Urinary bladder (tissue), 4 donors: ENCODE measurements around the gene CLDND2. TPM values are rescaled to one million over a fixed set of nuclear protein-coding genes. Genes with fewer than 3 reads are reported as not detected.
"Not testable (repeated sequence)": the region's sequence is repeated elsewhere in the genome, so short reads cannot be mapped to it uniquely, and the experiment has no call there.

Experiments
- DNase-seq: peaks from one replicate; pipeline ENCODE4 v3.0.0-alpha.2; 2015; ENCODE audit errors: extremely low spot score
- H3K27ac ChIP-seq: one replicate; pipeline ENCODE4 v1.5.1; 2013; ENCODE audit warnings: low read depth, mild to moderate bottlenecking, moderate library complexity
- H3K36me3 ChIP-seq: one replicate; pipeline ENCODE4 v1.6.1; 2013; ENCODE audit warnings: mild to moderate bottlenecking, moderate library complexity; ENCODE audit not compliant: insufficient read depth
- H3K4me1 ChIP-seq: one replicate; pipeline ENCODE4 v1.6.1; 2013; ENCODE audit warnings: mild to moderate bottlenecking, moderate library complexity; ENCODE audit not compliant: insufficient read depth
- H3K4me3 ChIP-seq: one replicate; pipeline ENCODE4 v1.5.1; 2013; ENCODE audit warnings: low read depth, low read length
- WGBS: extraction: QIAGEN DNeasy Blood & Tissue Kit; methylation state at CpG from one replicate; pipeline ENCODE4 v1.1.7; 2013; 5-methylcytosine and 5-hydroxymethylcytosine counted together
- polyA plus RNA-seq: library from polyadenylated mRNA; stranded (reverse); fragments of 200-250 nt; gene quantifications from one replicate; pipeline ENCODE4 v1.2.3, GENCODE V29; 2013
- total RNA-seq: library from RNA; depleted of rRNA; stranded (reverse); fragments of >200 nt; gene quantifications from one replicate; pipeline ENCODE4 v1.2.3, GENCODE V29; 2014
- donor health status: healthy with polysubstance abuse.
- donor health status: healthy.

Gene CLDND2, protein sequence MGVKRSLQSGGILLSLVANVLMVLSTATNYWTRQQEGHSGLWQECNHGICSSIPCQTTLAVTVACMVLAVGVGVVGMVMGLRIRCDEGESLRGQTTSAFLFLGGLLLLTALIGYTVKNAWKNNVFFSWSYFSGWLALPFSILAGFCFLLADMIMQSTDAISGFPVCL
- not detected for total RNA-seq
- polyA plus RNA-seq: 0.85 TPM

DNA sequence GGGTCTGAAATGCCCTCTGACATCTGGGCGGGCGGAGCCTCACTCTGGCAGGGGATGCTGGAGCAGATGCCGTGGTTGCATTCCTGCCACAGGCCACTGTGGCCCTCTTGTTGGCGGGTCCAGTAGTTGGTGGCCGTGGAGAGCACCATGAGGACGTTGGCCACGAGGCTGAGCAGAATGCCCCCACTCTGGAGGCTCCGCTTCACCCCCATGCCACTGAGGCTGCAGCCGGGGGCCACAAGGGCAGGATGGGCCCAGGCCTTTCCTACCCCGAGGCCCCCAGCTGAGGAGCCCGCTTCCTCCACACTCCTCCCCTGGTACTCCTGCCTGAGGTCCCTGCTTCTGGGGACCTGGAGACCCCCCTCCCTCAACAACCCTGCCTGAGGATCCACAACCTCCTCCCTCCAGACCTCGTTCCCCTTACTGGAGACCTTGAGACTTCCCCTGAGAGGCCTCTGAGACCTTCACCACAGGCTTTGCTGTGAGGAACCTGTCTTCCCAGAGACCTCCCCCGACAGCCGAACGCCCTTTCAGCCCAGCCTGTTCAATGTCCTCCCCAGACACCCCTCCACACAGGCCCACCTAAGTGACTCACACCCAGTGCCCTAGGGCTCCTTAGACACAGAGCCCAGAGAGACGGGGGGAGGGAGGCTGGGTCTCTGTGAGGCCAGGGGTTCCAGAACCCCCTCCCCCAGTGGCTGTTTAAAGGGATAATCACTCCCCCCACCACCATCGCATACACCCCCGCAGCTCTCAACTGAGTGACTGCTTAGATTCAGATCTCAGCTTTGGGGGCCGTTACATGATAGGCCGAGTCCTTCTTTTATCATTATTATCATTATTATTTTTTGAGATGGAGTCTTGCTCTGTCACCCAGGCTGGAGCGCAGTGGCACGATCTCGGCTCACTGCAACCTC is at the start of gene CLDND2:
Gene CLDND2 (minus strand): TSS at position 638 of the 917 bp plus-strand sequence. CDS start 426 bp downstream, at position 212.
- Histone ChIP-seq H3K36me3 (no peaks in the 10 kb centered on the region), H3K27ac (peak within 1 kb of the TSS; percentile 19), H3K4me1 (peaks cover 2% of the 10 kb centered on the region), H3K4me3 (peak within 1 kb of the TSS; percentile 45)
- no peak for DNase-seq
- WGBS: 57% methylated on average over 23 of the region's 23 CpGs

DNA sequence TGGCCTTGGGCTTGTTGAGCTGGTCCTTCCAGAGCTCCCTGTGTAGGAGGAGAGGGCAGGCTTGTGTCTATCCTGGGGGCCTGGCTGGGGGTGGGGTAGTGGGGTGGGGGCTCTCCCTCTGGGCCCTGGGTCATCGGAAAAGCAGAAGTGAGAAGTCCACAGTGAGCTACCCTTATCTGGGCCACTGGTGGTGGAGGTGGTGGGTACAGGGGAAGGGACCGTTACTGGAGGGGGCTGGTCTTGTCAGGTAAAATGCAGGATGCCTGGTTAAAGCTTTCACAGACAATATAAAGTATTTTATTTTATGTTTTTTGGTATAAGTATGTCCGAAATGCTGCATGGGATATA is 49.0 kb upstream of the CLDND2 start:
- DNase-seq: no peak
- no peaks in the 10 kb centered on the region for H3K36me3 ChIP-seq
- no peaks in the 10 kb centered on the region for H3K4me1 ChIP-seq
- H3K27ac ChIP-seq: no peak overlapping the region
- 67% methylated on average over 3 of the region's 3 CpGs for WGBS
- no peak overlapping the region for H3K4me3 ChIP-seq

DNA sequence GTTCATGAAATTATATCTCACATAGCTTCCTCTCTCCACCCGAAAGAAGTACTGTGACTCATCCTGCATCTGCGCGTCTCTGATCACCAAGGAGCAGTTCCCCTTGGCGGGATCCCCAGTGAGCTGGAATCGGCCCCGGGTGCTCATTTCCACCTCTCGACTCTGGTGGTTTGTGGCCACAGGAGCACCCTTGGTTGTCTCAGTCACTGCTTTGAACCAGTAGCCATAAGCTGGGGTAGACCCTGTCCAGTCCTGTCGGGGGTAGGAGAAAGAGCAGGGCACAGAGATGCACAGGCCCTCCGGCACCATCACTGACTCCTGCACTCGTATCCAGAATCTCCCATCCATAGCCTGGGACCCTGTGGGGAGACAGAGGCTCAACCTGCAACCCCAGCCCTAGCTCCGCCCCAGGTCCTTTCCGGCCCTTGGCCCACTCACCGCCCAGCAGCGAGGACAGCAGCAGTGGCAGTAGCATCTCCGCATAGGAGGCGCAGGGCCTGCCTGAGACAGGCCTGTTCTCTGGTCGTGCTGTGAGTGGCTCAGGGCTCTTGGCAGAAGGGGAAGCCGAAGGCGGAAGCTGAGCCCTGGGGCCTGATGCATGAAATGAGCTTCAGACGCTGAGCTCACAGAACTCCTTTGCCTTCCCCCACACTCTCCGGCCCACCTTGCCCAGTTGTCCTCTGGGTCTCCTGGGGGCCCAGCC is 48.5 kb upstream of the CLDND2 start, which contains the start of gene SIGLEC10:
Gene SIGLEC10 (minus strand): TSS at position 536 of the 703 bp plus-strand sequence. CDS start 61 bp downstream, at position 475.
- no peak for DNase-seq
- Histone ChIP-seq H3K36me3 (no peaks in the 10 kb centered on the region), H3K4me1 (no peaks in the 10 kb centered on the region), H3K4me3 (no peak within 1 kb of the TSS), H3K27ac (no peak within 1 kb of the TSS)
- WGBS: 54% methylated on average over 21 of the region's 21 CpGs

DNA sequence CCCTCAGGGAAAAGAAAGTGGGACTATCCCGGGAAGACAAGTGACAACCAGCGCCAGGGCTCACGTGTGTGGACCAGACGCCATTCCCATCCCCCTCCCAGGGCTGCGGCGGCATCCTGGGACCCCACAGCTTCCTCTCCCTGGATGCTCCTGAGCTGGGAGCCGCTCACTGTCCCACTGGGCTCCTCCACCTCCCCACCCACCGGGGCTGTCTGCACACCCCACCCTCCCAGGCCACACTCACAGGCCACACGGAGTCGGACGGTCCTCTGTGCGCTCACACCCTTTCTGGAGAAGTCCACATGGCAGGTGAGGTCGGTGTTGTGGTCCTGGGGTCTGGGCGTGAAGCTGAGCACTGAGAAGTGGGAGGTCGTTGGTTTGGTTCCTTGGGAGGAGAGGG is 47.6 kb upstream of the CLDND2 start:
- DNase-seq, H3K36me3 ChIP-seq, H3K4me1 ChIP-seq, H3K27ac ChIP-seq, H3K4me3 ChIP-seq: not testable (repeated sequence)
- WGBS: 68% methylated on average over 15 of the region's 15 CpGs

DNA sequence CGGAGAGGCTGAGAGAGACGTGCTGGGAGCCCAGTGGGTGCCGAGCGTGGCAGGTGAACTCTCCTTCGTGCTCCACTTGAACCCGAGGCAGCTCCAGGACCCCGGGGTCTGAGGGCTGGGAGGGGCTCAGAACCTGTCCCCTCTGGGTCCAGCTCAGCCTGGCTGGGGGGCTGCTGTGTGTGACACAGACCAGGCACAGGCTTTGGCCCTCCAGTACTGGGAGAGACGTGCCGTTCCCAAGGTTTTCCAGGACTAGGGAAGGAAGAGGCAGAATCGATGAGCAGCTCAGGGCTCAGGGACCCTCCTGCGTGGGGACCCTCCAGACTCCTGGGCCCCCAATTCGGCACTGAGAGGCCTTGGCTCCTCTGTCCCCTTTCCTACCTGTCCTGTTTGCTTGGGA is 46.4 kb upstream of the CLDND2 start:
- 85% methylated on average over 12 of the region's 12 CpGs for WGBS

DNA sequence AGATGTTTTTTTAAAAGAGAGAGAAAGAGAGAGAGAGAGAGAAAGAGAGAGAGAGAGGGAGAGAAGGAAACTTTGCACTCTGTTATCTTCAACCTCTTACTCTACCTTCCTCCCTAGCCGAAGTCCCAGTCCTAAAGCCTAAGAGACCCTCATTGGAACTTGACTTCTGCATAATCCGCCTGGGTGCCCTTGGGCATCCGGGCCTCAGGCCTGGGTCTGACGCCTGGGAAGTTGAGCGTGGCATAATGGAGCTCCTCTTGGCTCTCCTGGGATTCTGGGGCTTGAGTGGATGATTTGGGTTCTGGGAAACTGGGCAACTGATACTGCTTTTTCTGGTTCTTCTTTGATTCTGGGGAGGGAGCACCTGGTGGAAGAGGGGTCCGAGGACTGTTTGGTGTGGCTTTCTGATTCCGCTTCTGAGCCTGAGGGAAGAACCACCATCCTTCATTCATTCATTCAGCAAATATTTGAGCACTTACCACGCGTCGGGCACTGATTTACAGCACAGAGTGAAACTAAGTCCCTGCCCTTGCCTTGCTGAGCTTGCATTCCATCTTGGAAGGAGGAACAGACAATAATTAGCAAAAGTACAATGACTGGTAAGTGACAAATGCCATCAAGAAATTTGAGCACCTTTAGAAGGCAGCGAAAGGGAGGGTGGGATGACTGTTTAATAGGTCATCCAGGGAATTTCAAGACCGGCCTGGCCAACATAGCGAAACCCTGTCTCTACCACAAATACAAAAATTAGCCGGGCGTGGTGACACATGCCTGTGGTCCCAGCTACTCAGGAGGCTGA is 42.3 kb upstream of the CLDND2 start:
- H3K4me3 ChIP-seq: no peak overlapping the region
- H3K4me1 ChIP-seq: no peaks in the 10 kb centered on the region
- WGBS: 90% methylated on average over 15 of the region's 15 CpGs
- H3K36me3 ChIP-seq: no peaks in the 10 kb centered on the region
- H3K27ac ChIP-seq: no peak overlapping the region
- DNase-seq: no peak

More for the DNA sequence above, 46.4 kb upstream of the CLDND2 start:
- H3K4me3 ChIP-seq: no peak overlapping the region
- H3K27ac ChIP-seq: no peak overlapping the region
- H3K4me1 ChIP-seq: no peaks in the 10 kb centered on the region
- H3K36me3 ChIP-seq: no peaks in the 10 kb centered on the region
- no peak for DNase-seq

DNA sequence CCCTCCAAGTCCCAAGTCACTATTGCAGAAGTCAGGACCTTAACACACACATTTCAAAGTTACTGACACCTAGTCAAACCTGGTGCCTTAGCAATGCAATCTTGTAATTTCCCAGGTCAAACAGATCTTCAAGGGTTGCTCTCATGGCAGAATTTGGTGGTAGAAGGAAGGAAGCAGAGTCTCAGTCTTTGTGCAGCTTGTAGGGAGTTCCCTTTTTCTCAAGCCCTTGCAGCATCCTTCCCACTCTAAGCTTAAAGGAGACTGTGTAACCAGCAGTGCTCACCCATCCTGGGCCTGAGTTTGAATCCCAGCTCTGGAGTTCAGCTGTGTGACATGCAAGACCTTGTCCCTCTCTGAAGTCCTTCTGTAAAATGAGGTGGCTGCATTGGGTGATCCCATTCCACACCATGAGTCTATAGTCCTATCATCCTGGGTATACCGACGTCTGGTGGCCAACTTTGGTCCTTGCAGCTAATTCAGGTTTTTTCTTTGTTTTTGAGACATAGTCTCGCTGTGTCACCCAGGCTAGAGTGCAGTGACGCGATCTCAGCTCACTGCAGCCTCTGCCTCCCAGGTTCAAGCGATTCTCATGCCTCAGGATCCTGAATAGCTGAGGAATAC is 38.8 kb upstream of the CLDND2 start:
- 51% methylated on average over 6 of the region's 6 CpGs for WGBS
- no peak overlapping the region for H3K27ac ChIP-seq
- H3K36me3 ChIP-seq: no peaks in the 10 kb centered on the region
- DNase-seq: no peak
- H3K4me3 ChIP-seq: no peak overlapping the region
- no peaks in the 10 kb centered on the region for H3K4me1 ChIP-seq

DNA sequence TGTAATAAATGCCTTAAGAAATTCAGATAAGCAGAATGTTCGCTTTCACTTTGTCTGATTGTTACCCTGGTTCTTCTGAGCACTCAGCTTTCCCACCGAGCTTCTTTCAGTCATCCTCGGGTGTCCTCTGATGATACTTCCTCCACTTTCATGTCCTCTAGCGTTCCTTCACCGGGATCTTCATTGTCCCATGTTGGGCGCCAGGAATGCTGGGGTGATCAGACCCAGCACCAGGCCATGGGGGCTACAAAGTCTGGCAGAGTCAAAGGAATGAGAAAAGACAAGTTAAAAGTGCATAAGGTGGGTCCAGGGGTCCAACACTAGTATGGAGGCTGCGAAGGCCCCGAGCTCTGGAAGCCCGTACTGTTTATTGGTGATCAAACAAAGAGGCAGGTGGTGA is 33.3 kb upstream of the CLDND2 start:
- no peaks in the 10 kb centered on the region for H3K36me3 ChIP-seq

DNA sequence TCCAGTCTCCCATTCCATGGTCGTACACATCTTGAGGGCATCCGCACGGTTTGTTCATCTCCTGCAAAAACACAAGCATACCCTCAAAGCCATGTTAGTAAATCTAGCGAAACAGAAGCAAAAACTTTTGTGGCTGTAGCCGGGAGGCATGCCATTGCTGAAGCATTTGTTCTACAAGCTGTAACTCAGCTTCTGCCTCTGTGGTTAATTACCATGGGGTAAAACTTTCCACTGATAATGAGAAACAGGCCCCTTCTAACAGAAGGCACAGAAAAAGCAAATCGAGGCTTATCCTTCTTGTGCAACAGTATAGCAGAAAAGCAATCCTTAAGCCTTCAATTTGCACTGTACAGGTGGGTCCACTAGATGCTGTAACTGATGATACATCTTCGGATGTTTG is 31.1 kb upstream of the CLDND2 start:
- not testable (repeated sequence) for H3K4me3 ChIP-seq, H3K27ac ChIP-seq, DNase-seq, H3K4me1 ChIP-seq, H3K36me3 ChIP-seq
- 85% methylated on average over 7 of the region's 7 CpGs for WGBS

More for the DNA sequence above, 33.3 kb upstream of the CLDND2 start:
- no peak for DNase-seq
- H3K4me3 ChIP-seq: no peak overlapping the region
- 95% methylated on average over 9 of the region's 9 CpGs for WGBS
- no peaks in the 10 kb centered on the region for H3K4me1 ChIP-seq
- no peak overlapping the region for H3K27ac ChIP-seq

DNA sequence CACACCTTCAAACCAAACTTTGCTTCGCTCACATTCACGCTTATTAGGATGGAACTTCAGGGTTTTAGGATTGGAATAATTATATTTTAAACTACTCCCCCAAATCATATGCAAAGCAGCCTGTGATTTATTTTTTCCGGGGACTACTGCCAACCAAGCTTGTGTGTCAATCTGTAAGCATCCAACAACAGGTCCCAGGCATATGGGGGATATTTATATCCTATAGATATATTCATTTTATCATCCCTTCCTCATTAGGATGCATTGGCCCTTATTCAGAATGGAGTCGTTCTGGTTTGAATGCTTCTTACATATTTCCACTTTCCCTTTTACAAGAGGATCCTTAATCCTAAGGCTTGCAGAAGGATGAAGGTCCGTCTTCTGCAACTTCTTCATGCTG is 30.4 kb upstream of the CLDND2 start:
- WGBS: 91% methylated on average over 5 of the region's 5 CpGs
- no peak for DNase-seq
- Histone ChIP-seq H3K4me3 (no peak overlapping the region), H3K36me3 (no peaks in the 10 kb centered on the region), H3K4me1 (no peaks in the 10 kb centered on the region), H3K27ac (no peak overlapping the region)

DNA sequence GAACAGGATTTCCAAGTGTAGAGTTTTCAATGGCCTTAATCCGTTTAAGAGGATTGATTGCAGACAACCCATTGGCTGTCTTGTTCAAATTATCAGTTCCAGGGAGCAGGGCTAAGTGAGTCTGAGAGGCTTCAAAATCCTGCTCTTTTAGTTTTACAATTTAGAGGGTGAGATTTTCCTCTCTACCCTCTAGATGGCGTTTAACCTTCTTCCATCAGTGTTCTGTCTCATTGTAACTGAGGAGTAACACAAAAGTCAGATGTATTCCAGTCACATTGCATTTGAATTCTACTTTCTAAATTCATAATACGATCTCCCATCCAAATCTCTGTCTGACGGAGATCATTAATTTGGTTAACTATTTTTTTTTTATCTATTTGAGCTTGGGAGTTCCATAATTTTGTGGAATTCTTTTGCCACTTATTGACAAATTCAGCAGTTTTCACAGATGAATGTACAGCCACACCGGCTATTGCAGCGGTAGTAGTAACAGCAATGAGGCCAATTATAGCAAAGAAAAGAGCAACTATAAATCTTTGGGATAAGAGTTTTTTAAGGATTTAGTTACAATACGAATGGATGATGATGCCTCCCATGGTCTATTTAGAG is 29.4 kb upstream of the CLDND2 start:
- WGBS: 45% methylated on average over 7 of the region's 7 CpGs
- H3K4me1 ChIP-seq: no peaks in the 10 kb centered on the region
- no peak for DNase-seq

DNA sequence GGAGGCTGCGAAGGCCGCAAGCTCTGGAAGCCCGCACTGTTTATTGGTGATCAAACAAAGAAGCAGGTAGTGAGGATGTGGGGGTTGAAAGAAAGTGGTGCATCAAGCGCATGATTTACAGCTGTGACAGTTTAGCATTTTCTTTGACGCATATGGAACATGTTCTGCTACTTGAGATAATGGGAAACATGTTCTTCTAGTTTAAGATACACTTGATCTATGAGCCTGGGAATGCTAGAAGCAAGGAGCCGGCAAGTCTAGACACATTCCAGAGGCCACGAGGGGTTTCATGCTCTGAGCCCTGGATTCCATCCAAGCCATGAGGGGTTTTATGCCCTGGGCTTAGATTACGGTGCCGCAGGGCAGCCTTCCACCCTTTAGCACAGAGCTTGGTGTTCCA is 28.6 kb upstream of the CLDND2 start:
- H3K36me3 ChIP-seq, H3K27ac ChIP-seq, H3K4me3 ChIP-seq, DNase-seq, H3K4me1 ChIP-seq: not testable (repeated sequence)
- WGBS: 51% methylated on average over 9 of the region's 9 CpGs

More for the DNA sequence above, 29.4 kb upstream of the CLDND2 start:
- Histone ChIP-seq H3K27ac (no peak overlapping the region), H3K36me3 (no peaks in the 10 kb centered on the region), H3K4me3 (no peak overlapping the region)
